SK-N-SH treated with all-trans-retinoic acid at 6 μM for 48 hours (cell line): ENCODE measurements around the gene CSGALNACT2.

Experiments used
- ARNTL ChIP-seq: fragments of 450-650 bp; formaldehyde crosslinking; IDR thresholded peaks from 2 replicates; pipeline ENCODE4 v1.5.0; 2020; ENCODE audit warnings: low read depth, mild to moderate bottlenecking, moderate library complexity, borderline replicate concordance
- BACH2 ChIP-seq: fragments of 250-450 bp; sonication (Bioruptor Pico); IDR thresholded peaks from 2 replicates; pipeline ENCODE4 v1.9.0; 2021; ENCODE audit warnings: mild to moderate bottlenecking, borderline replicate concordance
- SNAI2 ChIP-seq: fragments of 250-450 bp; sonication (Bioruptor Pico); IDR thresholded peaks from 2 replicates; pipeline ENCODE4 v1.5.0; 2020; ENCODE audit warnings: mild to moderate bottlenecking, moderate library complexity
- TF ChIP-seq, protein P1 (sequence below): fragments of 250-450 bp; sonication (Bioruptor Pico); IDR thresholded peaks from 2 replicates; pipeline ENCODE4 v1.8.0; 2021; ENCODE audit warnings: low read depth, mild to moderate bottlenecking, moderate library complexity, borderline replicate concordance

DNA sequence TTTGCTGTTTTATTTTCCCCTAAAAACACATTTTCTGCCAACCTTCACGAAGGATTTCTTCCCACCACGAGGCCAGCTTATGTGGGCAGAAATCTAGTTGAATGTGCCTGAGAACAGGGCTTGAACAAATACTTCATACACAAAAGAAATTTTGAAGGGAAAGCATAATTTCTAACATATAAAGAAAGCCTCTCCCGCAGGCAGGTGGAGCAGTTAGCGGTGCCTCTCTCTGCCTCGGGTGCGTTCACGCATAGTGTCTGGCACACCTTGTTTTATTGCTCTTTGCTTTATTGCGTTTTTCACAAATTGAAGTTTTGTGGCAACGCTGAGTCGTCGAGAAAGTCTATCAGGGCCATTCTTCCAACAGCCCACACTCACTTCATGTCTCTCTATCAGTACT is 7.0 kb upstream of the CSGALNACT2 start:
- TF ChIP-seq ARNTL (CRISPR knock-in tag) (no peak), BACH2 (CRISPR knock-in tag) (no peak), SNAI2 (CRISPR knock-in tag) (no peak)
- TF ChIP-seq, protein P1, sequence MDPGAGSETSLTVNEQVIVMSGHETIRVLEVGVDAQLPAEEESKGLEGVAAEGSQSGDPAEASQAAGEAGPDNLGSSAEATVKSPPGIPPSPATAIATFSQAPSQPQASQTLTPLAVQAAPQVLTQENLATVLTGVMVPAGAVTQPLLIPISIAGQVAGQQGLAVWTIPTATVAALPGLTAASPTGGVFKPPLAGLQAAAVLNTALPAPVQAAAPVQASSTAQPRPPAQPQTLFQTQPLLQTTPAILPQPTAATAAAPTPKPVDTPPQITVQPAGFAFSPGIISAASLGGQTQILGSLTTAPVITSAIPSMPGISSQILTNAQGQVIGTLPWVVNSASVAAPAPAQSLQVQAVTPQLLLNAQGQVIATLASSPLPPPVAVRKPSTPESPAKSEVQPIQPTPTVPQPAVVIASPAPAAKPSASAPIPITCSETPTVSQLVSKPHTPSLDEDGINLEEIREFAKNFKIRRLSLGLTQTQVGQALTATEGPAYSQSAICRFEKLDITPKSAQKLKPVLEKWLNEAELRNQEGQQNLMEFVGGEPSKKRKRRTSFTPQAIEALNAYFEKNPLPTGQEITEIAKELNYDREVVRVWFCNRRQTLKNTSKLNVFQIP (CRISPR knock-in tag) = no peak
